ENCODE results near the gene YAP1. TPM values are rescaled to one million over a fixed set of nuclear protein-coding genes. Genes with fewer than 3 reads are reported as not detected.
A peak's percentile ranks its signal among the peaks of the same experiment; 100 is the strongest.

Gene YAP1
- total RNA-seq, 1 donor: 0.10 TPM

GRCh38 chr11:102111011-102111786, 952 bp downstream of the YAP1 start:
- H3K9me3 ChIP-seq (ENCODE audit: low read depth, low read length): no peaks in the 10 kb centered on the region
- peaks cover 81% of the 10 kb centered on the region for H3K27me3 ChIP-seq (ENCODE audit: insufficient read depth, low read length)
- H3K4me1 ChIP-seq (ENCODE audit: insufficient read depth, low read length): peaks cover 19% of the 10 kb centered on the region
- H3K4me3 ChIP-seq (ENCODE audit: low read length): peak overlapping the region; percentile 23

- no peaks in the 10 kb centered on the region for H3K9me3 ChIP-seq (ENCODE audit: low read depth, low read length)
- peaks cover 19% of the 10 kb centered on the region for H3K4me1 ChIP-seq (ENCODE audit: insufficient read depth, low read length)
- peaks cover 87% of the 10 kb centered on the region for H3K27me3 ChIP-seq (ENCODE audit: insufficient read depth, low read length)
- no peak overlapping the region for H3K4me3 ChIP-seq (ENCODE audit: low read length)
Measured at GRCh38 chr11:102111787-102112508, 1.7 kb downstream of the YAP1 start.

- H3K9me3 ChIP-seq (ENCODE audit: low read depth, low read length): no peaks in the 10 kb centered on the region
- peaks cover 19% of the 10 kb centered on the region for H3K4me1 ChIP-seq (ENCODE audit: insufficient read depth, low read length)
- peaks cover 87% of the 10 kb centered on the region for H3K27me3 ChIP-seq (ENCODE audit: insufficient read depth, low read length)
- no peak overlapping the region for H3K4me3 ChIP-seq (ENCODE audit: low read length)
Measured at GRCh38 chr11:102112509-102112821, 2.2 kb downstream of the YAP1 start.

GRCh38 chr11:102114032-102114431, 3.8 kb downstream of the YAP1 start:
- H3K4me1 ChIP-seq (ENCODE audit: insufficient read depth, low read length): peaks cover 19% of the 10 kb centered on the region
- H3K9me3 ChIP-seq (ENCODE audit: low read depth, low read length): no peaks in the 10 kb centered on the region
- H3K27me3 ChIP-seq (ENCODE audit: insufficient read depth, low read length): peaks cover 86% of the 10 kb centered on the region
- no peak overlapping the region for H3K4me3 ChIP-seq (ENCODE audit: low read length)

- no peak overlapping the region for H3K4me3 ChIP-seq (ENCODE audit: low read length)
- peaks cover 90% of the 10 kb centered on the region for H3K27me3 ChIP-seq (ENCODE audit: insufficient read depth, low read length)
- peaks cover 13% of the 10 kb centered on the region for H3K4me1 ChIP-seq (ENCODE audit: insufficient read depth, low read length)
- no peaks in the 10 kb centered on the region for H3K9me3 ChIP-seq (ENCODE audit: low read depth, low read length)
Measured at GRCh38 chr11:102115557-102115956, 5.3 kb downstream of the YAP1 start.

GRCh38 chr11:102116453-102117205, 6.4 kb downstream of the YAP1 start:
- Histone ChIP-seq H3K27me3 (ENCODE audit: insufficient read depth, low read length) (peaks cover 95% of the 10 kb centered on the region), H3K4me3 (ENCODE audit: low read length) (no peak overlapping the region), H3K4me1 (ENCODE audit: insufficient read depth, low read length) (peaks cover 4% of the 10 kb centered on the region), H3K9me3 (ENCODE audit: low read depth, low read length) (no peaks in the 10 kb centered on the region)

- Histone ChIP-seq H3K4me3 (ENCODE audit: low read length) (no peak overlapping the region), H3K27me3 (ENCODE audit: insufficient read depth, low read length) (peaks cover 87% of the 10 kb centered on the region), H3K9me3 (ENCODE audit: low read depth, low read length) (no peaks in the 10 kb centered on the region), H3K4me1 (ENCODE audit: insufficient read depth, low read length) (no peaks in the 10 kb centered on the region)
Measured at GRCh38 chr11:102117472-102118113, 7.3 kb downstream of the YAP1 start.

GRCh38 chr11:102118937-102119336, 8.7 kb downstream of the YAP1 start:
- Histone ChIP-seq H3K27me3 (ENCODE audit: insufficient read depth, low read length) (peaks cover 79% of the 10 kb centered on the region), H3K4me1 (ENCODE audit: insufficient read depth, low read length) (no peaks in the 10 kb centered on the region), H3K4me3 (ENCODE audit: low read length) (no peak overlapping the region), H3K9me3 (ENCODE audit: low read depth, low read length) (no peaks in the 10 kb centered on the region)

- H3K4me1 ChIP-seq (ENCODE audit: insufficient read depth, low read length): no peaks in the 10 kb centered on the region
- H3K4me3 ChIP-seq (ENCODE audit: low read length): no peak overlapping the region
- peaks cover 69% of the 10 kb centered on the region for H3K27me3 ChIP-seq (ENCODE audit: insufficient read depth, low read length)
- H3K9me3 ChIP-seq (ENCODE audit: low read depth, low read length): no peaks in the 10 kb centered on the region
Measured at GRCh38 chr11:102119997-102120396, 9.8 kb downstream of the YAP1 start.

- H3K4me1 ChIP-seq (ENCODE audit: insufficient read depth, low read length): no peaks in the 10 kb centered on the region
- no peak overlapping the region for H3K4me3 ChIP-seq (ENCODE audit: low read length)
- H3K9me3 ChIP-seq (ENCODE audit: low read depth, low read length): no peaks in the 10 kb centered on the region
- peaks cover 64% of the 10 kb centered on the region for H3K27me3 ChIP-seq (ENCODE audit: insufficient read depth, low read length)
Measured at GRCh38 chr11:102120437-102120973, 10.3 kb downstream of the YAP1 start.

GRCh38 chr11:102121329-102121728, 11.1 kb downstream of the YAP1 start:
- H3K4me1 ChIP-seq (ENCODE audit: insufficient read depth, low read length): no peaks in the 10 kb centered on the region
- H3K27me3 ChIP-seq (ENCODE audit: insufficient read depth, low read length): peaks cover 55% of the 10 kb centered on the region
- H3K4me3 ChIP-seq (ENCODE audit: low read length): no peak overlapping the region
- no peaks in the 10 kb centered on the region for H3K9me3 ChIP-seq (ENCODE audit: low read depth, low read length)

- no peaks in the 10 kb centered on the region for H3K9me3 ChIP-seq (ENCODE audit: low read depth, low read length)
- no peaks in the 10 kb centered on the region for H3K4me1 ChIP-seq (ENCODE audit: insufficient read depth, low read length)
- H3K27me3 ChIP-seq (ENCODE audit: insufficient read depth, low read length): peaks cover 14% of the 10 kb centered on the region
- H3K4me3 ChIP-seq (ENCODE audit: low read length): no peak overlapping the region
Measured at GRCh38 chr11:102134597-102134996, 24.4 kb downstream of the YAP1 start.

GRCh38 chr11:102135256-102135655, 25.0 kb downstream of the YAP1 start:
- Histone ChIP-seq H3K9me3 (ENCODE audit: low read depth, low read length) (no peaks in the 10 kb centered on the region), H3K27me3 (ENCODE audit: insufficient read depth, low read length) (peaks cover 14% of the 10 kb centered on the region), H3K4me3 (ENCODE audit: low read length) (no peak overlapping the region), H3K4me1 (ENCODE audit: insufficient read depth, low read length) (no peaks in the 10 kb centered on the region)

- no peaks in the 10 kb centered on the region for H3K4me1 ChIP-seq (ENCODE audit: insufficient read depth, low read length)
- no peaks in the 10 kb centered on the region for H3K9me3 ChIP-seq (ENCODE audit: low read depth, low read length)
- H3K4me3 ChIP-seq (ENCODE audit: low read length): no peak overlapping the region
- peaks cover 17% of the 10 kb centered on the region for H3K27me3 ChIP-seq (ENCODE audit: insufficient read depth, low read length)
Measured at GRCh38 chr11:102138223-102138622, 28.0 kb downstream of the YAP1 start.

- Histone ChIP-seq H3K4me1 (ENCODE audit: insufficient read depth, low read length) (no peaks in the 10 kb centered on the region), H3K9me3 (ENCODE audit: low read depth, low read length) (no peaks in the 10 kb centered on the region), H3K4me3 (ENCODE audit: low read length) (no peak overlapping the region), H3K27me3 (ENCODE audit: insufficient read depth, low read length) (peaks cover 19% of the 10 kb centered on the region)
Measured at GRCh38 chr11:102138670-102139069, 28.4 kb downstream of the YAP1 start.

All from mononuclear cell (primary cell).